Stimulated activated CD4-positive, alpha-beta T cell treated with anti-CD3 and anti-CD28 coated beads, Interleukin-12 subunit alpha, Interleukin-12 subunit beta, amount 100 ng/mL, for 24 hours (primary cell): Measurements from ENCODE around the gene FBXO30.

ENCODE experiments used
- DNase-seq, 2 experiments: peaks; one replicate each; pipeline ENCODE4 v3.0.0-alpha.2; 2020; ENCODE audit warnings: low read depth in 2 of 2

FBXO30 gene

DNA sequence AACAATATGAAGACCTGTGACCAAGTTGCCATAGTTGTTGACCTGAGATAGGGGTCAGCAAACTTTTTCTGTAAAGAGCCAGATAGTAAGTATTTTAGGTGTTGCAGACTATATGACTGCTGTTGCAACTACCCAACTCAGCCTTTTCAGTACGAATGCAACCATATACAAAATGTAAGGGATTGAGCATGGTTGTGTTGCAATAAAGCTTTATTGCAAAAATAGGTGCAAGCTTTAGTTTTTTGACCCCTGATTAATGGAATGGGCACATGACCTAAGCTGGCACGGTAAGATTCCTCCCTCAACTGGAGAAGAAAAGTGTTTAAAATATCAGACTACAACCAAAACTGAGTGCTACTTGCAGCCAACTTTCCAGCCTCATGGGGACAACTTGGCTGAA, 62.0 kb downstream of the FBXO30 start:
- no peak for DNase-seq

DNA sequence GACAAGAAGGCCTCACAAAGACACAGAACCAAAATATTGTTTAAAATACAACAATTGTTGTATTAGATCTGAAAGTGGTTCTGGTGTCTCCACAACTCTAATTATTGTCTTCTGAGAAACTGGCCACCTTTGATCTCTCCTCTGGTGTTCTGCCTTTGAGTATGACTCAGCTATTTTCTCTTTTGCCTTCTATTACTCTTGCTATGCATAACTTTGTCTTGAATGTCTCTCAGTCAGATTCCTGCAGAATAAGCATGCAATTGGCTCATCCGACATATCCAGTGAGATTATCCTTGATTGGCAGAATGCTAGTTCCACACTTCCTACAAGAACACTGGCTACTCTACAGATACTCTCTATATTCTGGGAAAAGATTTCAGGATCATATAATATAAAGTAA, 65.0 kb downstream of the FBXO30 start:
- no peak for DNase-seq

DNA sequence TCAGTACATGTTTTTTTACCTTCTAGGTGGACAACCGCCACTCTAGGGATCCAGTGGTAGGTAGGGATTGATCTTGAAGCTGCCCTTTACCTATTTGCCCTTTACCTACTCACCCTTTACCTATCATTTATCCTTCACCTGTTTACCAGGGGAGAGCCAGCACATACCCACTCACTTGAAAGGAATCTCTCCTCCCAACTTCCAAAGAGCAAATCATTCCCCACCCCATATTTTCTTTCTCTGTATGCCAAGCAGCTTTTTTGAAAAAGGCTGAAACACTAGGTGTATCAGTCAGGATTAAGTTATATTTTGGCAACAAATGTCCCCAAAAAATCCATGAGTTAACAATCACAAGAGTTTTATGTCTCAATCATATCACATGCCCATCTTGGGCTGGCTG, 68.7 kb downstream of the FBXO30 start:
- no peak for DNase-seq

DNA sequence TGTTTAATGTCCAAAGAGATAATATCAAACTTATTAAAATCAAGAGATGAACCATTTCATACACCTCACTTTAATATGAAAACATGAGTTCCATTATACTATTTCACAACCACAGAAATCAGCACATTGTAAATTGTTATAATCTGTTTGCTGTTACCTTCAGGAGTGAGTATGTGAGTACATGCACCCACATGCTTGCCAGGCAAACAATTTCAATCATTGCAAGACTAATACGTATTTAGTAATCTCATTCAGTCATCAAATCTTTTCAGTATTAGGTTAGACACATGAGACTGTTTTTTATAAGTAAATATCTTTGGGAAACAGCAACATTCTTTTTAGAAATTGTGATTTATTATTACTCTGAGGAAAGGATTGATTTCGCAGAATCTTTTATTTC, 70.0 kb downstream of the FBXO30 start:
- no peak for DNase-seq
